GM19238 (cell line): ENCODE data around the gene TMEM247.

Source experiments
- DNase-seq: peaks from one replicate; pipeline ENCODE4 v3.0.0; 2011; ENCODE audit warnings: low spot score; ENCODE audit not compliant: insufficient read length

The TMEM247 gene

DNA sequence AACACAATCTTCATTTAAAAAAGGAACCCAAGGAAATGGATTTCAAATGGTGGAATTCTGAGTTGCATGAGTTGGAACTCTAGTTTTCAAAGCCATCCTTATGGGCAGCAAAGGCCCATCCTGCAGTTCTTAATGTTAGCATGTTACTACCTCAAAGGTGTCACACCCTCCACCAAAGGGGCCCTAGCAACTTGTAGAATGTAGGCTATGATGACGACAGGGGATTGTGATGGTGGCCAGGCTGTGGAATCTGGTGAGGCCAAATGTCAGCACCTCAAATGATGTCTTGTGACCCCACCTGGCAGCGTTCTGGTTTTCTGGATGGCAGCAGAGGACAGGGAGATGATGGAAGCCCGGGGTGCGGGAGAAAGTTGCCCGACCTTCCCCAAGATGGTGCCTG, at the start of gene TMEM247:
TSS of gene TMEM247 (plus strand) at position 301 of the 400 bp plus-strand sequence.
- no peak for DNase-seq

DNA sequence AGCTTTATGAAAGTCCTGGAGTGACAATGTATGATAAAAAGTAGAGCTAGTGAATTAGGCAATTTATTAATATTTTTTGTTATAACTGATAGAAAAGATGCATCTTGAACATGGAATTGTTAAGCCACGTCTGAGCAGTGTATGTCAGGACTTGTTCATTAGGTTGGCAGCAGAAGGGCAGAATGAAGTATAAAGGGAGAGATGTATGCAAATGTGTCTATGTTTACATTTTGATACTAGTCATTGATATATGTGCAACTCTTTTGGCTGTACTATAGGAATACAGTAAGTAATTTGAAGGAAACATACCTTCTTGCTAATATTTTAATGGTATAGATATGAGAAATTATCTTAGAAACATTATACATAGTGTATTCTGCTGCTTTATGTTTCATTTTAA, 49.0 kb upstream of the TMEM247 start:
- DNase-seq = no peak

DNA sequence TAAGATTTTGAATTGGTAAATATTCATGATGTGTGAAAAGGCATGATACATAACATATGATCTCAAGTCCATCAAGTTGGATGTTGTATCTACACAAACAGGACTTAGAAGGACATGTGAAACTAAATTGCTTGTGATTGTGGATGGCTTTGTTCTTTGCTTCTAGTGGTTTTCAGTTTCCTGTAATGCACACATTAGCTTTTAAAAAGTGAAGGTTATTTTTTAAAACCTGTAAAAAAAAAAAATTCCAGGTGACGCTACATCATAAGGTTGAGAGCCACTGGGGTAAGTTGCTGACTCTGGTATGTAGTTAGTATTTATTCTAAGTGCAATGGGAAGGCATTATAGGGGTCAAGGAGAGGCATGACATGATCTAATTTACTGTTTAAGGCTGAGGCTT, 48.4 kb upstream of the TMEM247 start:
- no peak for DNase-seq

DNA sequence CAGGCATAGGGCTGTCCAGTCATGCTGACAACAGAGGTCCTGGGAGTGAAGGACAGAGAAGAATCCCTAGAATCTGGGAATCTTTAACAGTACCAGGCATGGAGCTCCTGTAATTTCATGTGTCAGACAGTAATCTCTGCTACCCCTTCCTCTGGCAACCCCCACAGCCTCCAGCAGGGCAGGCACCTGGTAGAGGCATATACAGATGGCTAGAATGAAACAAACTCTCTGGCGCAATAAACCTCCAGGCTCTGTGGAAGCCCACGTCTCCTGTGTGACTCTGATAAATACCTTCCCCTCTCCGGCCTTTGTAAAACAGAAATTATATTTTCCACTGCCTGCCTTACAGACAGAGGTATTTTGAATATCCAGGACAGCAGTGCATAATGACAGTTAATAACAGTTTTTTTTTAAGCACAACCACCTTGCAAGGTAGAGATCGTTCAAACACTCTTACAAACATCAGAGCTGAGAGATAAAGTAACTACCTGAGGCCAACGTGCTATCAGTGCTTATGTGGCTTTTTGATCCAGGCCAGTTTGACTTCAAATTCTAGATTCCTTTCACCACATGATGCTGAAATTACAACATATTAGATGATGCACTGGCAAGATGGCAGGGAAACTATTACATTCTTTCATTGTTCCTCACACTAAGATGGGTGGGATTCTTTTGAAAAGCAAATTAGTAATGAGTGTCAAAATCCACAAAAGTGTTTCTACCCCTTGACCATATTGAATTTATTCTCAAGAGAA, 47.7 kb upstream of the TMEM247 start:
- no peak for DNase-seq

DNA sequence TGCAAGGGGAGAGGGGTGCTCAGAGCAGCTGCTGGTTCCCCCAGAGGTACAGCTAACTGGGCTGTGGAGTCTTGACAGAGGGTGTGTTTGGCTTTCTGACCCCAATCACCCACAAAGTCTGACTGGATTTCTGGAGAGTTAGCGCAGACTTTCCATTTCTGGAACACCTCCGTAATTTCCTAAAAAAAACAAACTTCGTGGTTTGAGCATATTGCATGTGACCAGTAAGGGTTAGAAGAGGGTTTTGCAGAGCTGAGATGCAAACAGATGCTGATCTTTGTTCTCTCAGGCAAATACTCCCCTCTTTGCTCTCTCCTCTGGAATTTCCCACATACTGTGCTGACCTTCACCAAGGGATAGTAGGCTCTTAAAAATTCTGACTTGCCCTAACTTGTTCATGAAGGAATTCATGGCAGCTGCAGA, 44.5 kb upstream of the TMEM247 start:
- no peak for DNase-seq

DNA sequence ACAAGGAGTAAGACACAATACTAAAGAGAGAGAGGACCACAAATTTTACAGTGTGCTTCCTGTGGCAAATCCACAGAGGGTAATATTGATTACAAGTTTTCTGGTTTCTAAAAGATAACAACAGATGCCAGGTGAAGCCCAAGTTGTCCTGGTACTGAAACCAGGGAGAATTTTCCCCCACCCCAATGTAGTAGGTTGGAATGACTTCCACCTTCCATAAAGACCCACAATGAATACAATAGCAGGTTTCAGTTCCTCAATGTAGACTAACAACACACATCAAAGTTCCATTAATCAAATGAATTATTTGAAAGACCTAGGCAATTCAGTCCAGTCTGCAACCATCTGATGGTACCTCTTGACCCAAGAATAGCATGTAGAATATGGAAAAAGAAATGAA, 44.0 kb upstream of the TMEM247 start:
- no peak for DNase-seq

DNA sequence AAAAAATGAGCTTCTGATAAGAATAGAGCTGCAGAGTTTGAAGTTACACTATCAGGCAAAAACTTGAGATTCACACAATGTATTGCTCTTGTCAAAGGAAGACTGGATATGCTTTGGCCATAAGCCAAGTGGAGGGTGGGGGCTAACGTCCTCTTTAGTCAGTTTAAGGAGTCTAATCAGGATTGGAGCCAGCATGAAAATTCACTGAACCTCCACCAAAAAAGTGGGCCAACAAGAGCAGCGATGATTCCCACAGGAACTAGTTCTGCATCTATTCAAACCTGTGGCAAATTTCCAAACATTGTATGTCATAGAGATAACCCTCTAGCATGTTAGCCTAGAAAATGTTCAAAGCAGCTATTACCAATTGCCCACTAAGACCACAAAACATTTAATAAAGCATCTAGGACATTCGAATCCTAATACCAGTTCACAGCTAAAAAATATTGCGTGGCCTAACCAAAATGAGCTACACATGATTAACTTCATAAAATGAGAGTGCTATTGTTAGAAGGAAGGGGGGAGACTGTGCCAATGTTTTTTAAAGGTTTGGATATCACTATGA, 43.5 kb upstream of the TMEM247 start:
- no peak for DNase-seq

DNA sequence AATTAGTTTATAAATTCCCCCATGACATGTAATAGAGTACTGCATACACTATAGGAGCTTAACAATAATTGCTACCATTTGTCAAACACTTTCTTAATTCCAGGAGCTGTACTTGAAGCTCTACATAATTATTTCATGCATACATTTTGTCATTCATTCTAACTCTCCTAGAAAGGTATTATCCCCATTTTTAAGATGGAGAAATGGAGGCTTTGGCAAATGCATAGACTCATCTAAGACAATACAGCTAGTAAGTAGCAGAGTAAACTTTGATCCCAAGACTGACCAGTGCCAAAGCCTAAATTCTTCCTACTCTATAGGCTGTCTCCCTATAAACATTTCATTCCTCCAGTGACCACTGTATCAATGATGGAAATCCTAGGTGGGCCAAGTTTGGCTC, 42.6 kb upstream of the TMEM247 start:
- no peak for DNase-seq

DNA sequence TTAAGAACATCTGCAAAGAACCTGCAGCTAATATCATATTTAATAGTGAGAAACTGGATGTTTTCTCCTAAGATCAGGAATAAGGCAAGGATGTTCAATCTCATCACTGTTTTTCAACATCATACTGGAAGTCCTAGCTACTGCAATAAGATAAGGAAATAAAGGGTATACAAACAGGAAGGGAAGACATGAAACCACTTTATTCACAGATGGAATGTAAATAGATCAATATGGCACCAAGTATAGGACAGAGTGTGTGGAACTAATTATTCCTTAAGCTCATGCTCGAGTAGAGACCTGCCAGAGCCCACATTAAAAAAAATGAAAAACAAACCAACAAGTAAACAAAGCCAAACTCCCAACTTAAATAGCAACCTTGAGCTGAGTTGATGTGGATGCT, 41.3 kb upstream of the TMEM247 start:
- DNase-seq = no peak

DNA sequence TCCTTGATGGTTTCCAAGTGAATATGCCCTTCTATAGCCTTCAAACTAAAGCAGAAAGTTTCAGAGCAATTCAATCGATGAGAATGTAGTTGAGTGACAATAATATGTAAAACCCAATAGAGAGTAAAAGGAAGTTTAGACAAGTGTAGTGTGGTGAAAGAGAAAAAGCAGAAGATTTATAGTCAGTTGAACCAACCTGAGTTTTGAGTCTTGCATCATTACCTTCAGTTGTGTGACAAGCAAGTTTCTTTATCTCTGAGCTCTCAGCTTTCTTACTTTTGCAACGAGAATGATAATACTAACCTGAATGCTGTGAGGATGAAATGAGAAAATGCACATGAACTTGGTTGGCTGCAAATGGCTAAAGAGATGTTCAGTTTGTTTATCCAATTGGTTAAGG, 40.6 kb upstream of the TMEM247 start:
- DNase-seq = no peak

DNA sequence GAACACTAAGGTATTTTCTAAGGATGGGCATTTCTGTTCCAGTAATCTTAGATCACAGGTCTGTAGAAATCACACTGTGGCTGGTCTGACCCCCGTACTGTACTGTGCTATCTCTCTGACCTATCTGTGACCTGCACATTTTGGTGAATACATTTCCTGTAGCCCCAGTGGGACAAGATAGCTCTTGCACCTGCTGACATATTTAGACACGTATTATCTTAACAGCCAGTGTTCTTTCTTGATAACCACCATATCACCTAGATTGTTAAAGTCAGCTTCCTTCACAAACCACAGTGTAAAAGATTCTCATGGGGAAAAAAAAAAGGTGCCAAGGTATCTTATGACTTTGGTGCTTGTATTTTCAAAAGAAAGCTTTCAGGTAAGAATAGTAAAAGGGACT, 39.8 kb upstream of the TMEM247 start:
- DNase-seq = no peak

DNA sequence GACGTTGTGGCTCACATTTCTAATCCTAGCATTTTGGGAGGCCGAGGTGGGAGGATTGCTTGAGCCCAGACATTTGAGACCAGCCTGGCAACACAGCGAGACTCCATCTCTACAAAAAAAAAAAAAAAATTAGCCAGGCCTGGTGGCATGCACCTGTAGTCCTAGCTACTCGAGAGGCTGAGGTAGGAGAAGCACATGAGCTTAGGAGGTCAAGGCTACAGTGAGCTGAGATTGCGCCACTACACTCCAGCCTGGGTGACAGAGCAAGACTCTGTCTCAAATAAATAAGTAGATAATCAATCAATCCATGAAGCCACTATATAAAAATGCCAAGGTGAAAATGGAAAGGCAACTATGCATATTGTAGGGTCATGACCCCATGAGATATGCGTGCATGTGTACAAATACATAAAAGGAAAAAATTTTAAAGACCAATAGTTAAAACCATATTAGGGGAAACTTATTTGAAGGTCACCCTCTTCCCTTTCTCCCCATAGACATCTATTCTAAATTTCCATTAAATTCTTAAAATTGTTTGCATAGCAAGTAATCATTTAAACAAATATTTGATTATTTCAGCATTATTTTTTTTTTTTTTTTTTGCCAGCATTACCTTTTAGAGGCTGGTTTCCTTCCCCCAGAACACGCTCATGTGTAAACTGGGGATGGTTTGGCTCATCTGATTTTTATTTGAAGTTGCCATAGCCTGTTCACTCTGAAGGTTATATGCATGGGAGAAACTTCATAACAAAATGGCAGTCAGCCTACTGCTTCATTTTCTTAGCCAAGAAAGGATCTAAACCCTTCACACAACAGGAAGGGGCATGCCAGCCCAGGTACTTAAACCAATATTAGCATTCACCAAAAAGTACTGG, 37.3 kb upstream of the TMEM247 start:
- no peak for DNase-seq

DNA sequence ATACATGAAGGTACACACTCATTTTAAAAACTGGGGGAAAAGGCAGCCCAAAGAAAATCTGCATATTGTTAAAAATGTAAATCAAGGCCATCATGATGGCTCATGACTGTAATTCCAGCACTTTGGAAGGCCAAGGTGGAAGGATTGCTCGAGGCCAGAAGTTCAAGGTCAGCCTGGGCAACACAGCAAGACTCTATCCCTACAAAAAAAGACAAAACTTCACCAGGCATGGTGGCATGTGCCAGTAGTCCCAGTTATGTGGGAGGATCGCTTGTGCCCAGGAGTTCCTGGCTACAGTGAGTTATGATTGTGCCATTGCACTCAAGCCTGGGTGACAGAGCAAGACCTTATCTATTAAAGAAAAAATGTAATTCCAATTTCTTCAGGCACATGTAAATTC, 34.6 kb upstream of the TMEM247 start:
- DNase-seq = no peak

DNA sequence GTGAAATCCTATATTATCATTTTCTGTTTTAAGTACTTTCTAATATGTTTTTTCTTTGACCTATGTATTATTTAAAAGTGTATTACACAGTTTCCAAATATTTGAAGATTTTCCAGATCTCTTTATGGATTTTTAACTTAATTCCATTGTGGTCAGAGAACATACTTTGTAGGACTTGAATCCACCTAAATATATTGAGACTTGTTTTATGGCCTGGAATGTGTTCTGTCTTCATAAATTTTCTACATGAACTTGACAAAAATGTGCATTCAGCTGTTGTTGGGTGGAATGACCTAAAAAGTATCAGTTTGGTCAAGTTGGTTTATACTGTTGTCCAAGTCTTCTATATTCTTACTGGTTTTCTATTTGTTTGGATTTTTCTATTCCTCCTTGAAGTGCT, 33.8 kb upstream of the TMEM247 start:
- no peak for DNase-seq

DNA sequence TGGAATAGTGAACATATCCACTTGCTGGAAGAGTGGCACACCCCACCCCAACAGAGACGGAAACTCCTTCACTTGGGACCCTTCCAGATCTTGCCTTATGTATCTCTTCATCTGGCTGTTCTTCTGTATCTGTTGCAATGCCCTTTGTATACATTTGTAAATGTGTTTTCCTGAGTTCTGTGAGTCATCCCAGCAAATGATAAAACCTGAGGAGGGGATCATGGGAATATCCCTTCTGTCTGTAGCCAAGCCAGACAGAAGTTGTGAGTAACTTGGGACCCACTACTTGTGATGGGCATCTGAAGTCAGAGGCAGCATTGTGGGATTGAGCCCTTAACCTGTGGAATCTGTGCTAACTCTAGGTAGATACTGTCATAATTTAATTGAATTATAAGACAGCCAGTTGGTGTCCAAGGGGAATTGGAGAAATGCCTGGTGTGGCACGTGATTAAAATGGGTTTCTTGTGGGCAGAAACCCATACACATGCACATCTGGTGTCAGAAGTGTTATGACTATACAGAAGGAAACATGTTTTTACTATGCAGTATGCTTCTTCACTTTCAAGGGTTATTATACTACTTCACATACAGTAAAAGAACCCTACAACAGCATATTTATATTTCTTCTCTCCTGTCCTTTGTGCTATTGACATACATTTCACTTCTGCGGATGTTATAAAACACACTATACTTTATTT, 32.3 kb upstream of the TMEM247 start:
- DNase-seq = no peak

DNA sequence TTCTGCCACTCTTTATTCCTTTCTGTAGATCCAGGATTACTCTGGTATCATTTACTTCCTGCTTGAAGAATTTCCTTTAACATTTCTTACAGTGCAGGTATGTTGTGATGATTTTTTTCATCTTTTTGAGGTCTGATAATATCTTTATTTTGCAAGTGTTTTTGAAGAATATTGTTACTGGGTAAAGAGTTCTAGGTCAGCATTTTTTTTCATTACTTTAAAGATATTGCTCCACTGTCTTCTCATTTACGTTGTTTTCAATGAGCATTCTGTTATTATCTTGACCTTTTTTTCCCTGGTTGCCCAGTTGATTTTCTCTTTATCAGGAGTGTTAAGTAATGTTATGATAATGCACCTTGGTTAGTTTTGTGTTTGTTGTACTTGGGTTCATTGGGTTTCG, 31.7 kb upstream of the TMEM247 start:
- no peak for DNase-seq

DNA sequence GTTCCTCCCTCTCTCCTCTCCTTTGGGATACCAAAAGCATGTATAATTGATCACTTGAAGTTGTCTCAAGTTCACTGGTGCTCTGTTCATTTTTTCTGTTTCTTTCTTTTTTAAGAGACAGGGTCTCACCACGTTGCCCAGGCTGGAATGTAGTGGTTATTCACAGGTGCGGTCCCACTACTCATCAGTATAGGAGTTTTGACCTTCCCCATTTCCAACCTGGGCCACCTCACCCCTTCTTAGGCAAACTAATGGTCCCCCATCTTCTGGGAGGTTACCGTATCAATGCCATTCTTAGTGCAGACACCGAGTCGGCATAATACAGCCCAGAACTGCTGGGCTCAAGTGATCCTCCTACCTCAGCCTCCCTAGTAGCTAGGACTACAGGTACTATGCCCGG, 31.3 kb upstream of the TMEM247 start:
- DNase-seq = no peak

DNA sequence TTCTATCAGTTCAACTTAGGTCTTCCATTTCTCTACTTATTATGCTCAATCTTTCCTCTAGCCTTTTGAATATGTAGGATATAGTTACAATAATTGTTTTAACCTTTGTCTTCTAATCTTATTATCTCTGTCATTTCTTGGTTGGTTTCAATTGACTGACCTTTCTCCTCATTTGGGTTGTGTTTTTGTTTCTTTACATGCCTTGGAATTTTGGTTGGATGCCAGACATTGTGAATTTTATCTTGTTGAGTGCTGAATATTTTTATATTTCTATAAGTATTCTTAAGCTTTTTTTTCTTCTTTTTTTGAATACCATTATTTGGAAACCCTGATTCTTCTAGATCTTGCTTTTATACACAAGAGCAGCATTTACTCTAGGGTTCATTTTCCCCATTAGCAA, 30.7 kb upstream of the TMEM247 start:
- no peak for DNase-seq

DNA sequence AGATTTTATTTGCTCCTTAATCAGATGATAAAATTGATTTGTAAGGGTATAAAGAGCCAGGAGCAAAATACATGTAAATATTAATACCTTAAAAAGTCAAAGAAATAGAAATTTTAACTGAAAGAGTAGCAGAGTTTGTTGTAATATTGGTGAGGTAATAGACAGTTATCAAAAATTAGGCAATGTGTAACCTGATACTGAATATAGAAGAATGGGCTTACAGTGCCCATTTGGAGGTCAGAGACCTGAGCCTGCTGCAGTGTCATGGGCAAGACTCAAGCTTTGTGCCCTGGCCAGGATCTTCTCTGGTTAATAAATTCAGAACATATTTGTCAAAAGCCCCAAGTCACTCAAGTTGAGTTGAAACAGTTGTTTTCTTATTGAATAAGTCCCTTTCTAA, 29.7 kb upstream of the TMEM247 start:
- DNase-seq = no peak

DNA sequence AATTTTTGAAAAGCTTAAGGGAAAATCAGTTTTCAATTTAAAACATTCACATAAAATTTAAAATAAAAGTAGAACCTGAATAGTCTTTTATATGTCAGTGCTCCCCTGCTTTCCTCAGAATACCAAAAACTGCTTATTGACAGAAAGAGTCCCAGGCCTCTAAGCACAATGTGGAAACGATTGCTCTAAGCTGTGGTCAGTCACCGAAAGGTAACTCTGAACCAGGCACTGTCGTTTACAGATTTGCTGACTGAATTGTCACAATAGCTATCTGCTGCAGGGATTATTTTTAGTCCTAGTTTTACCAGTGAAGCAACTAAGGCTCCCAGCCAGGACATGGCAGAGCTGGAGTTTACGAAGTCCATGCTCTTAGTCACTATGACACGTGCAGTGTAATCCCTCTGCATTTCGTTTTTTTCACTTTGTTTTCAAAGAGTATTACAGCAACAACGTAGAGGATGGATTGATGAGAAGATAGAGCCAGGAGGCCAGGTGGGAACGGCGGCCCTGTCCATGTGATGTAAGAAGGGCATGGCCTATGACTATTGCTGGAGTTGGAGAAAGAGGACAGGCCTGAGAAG, 28.1 kb upstream of the TMEM247 start:
- no peak for DNase-seq

DNA sequence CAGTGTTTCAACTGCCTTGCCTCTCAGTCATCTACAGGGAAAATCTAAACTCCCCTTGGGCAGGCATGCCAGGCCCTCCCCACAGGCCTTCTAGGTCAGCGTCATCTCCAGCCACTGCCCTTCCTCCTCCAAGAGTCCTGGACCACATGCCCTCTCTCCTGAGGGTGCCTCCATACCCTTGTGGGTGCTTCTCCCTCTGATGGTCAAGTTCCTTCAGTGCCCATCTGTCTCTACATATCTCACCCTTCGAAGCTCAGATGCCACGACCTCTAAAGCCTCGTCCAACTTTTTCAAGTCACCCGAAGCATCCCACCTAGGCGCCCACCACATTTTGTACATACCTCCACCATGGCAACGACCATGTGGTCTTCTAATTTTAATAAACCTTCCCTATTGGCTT, 22.6 kb upstream of the TMEM247 start:
- DNase-seq = no peak
